Liver (tissue), 9 donors: ENCODE data around the gene NHSL2. TPM values are rescaled to one million over a fixed set of nuclear protein-coding genes. Genes with fewer than 3 reads are reported as not detected.

Experiments
- DNase-seq: peaks from one replicate; pipeline ENCODE4 v3.0.0-alpha.2; 2017; ENCODE audit warnings: low spot score
- H3K27ac ChIP-seq, 2 donors: one replicate each; pipeline ENCODE4 v1.7.0; 2013; ENCODE audit warnings: inconsistent platforms in 2 of 2, low read length in 2 of 2, control low read depth in 1 of 2, low read depth in 1 of 2, mild to moderate bottlenecking in 1 of 2
- H3K27me3 ChIP-seq, 4 donors: one replicate each; pipeline versions ENCODE4 v1.6.1 to v1.7.0; 2013; ENCODE audit warnings: low read length in 3 of 4, inconsistent platforms in 1 of 4, mild to moderate bottlenecking in 1 of 4, moderate library complexity in 1 of 4; ENCODE audit not compliant: control insufficient read depth in 4 of 4, insufficient read depth in 4 of 4
- H3K36me3 ChIP-seq, 4 donors: one replicate each; pipeline versions ENCODE4 v1.6.1 to v1.7.0; 2013; ENCODE audit warnings: low read length in 3 of 4, mild to moderate bottlenecking in 3 of 4, low read depth in 1 of 4, moderate library complexity in 1 of 4; ENCODE audit not compliant: control insufficient read depth in 4 of 4, insufficient read depth in 3 of 4
- H3K4me1 ChIP-seq, 4 donors: one replicate each; pipeline versions ENCODE4 v1.6.1 to v1.7.0; 2013; ENCODE audit warnings: low read length in 3 of 4, mild to moderate bottlenecking in 3 of 4, moderate library complexity in 1 of 4; ENCODE audit not compliant: control insufficient read depth in 4 of 4, insufficient read depth in 4 of 4
- H3K4me3 ChIP-seq, 3 donors: one replicate each; pipeline versions ENCODE4 v1.6.1 to v1.7.0; 2013; ENCODE audit warnings: low read length in 3 of 3, control low read depth in 1 of 3, low read depth in 1 of 3, mild to moderate bottlenecking in 1 of 3
- H3K9ac ChIP-seq, 2 donors: one replicate each; pipeline ENCODE4 v1.7.0; 2013; ENCODE audit warnings: low read length in 2 of 2, mild to moderate bottlenecking in 2 of 2, moderate library complexity in 2 of 2, control low read depth in 1 of 2, low read depth in 1 of 2
- H3K9me3 ChIP-seq, 4 donors: one replicate each; pipeline versions ENCODE4 v1.6.1 to v1.7.0; 2013; ENCODE audit warnings: low read length in 3 of 4; ENCODE audit not compliant: control insufficient read depth in 4 of 4
- ATF3 ChIP-seq: IDR thresholded peaks from 2 replicates; pipeline ENCODE4 v1.6.1; 2016; ENCODE audit warnings: antibody characterized with exemption
- CTCF ChIP-seq: fragments of 150-350 bp; IDR thresholded peaks from 2 replicates; pipeline ENCODE4 v1.5.1; 2017; ENCODE audit warnings: improper control_type of control experiment, low read depth, low read length; ENCODE audit not compliant: missing input control
- EGR1 ChIP-seq, 2 donors: IDR thresholded peaks; 2 replicates each; pipeline ENCODE4 v1.6.1; 2016 to 2018; ENCODE audit warnings: antibody characterized with exemption in 2 of 2, low read depth in 2 of 2
- FOXA1 ChIP-seq: IDR thresholded peaks from 2 replicates; pipeline ENCODE4 v1.6.1; 2016; ENCODE audit warnings: antibody characterized with exemption
- FOXA2 ChIP-seq: IDR thresholded peaks from 2 replicates; pipeline ENCODE4 v1.6.1; 2016; ENCODE audit warnings: antibody characterized with exemption
- GABPA ChIP-seq, 2 donors: IDR thresholded peaks in 1 of 2; conservative IDR thresholded peaks in 1 of 2; 2 replicates each; pipeline ENCODE4 v1.6.1; 2016; ENCODE audit warnings: antibody characterized with exemption in 2 of 2, mild to moderate bottlenecking in 1 of 2, moderate library complexity in 1 of 2
- HNF4A ChIP-seq, 2 donors: conservative IDR thresholded peaks; 2 replicates each; pipeline ENCODE4 v1.6.1; 2016; ENCODE audit warnings: antibody characterized with exemption in 2 of 2, mild to moderate bottlenecking in 2 of 2
- HNF4G ChIP-seq: IDR thresholded peaks from 2 replicates; pipeline ENCODE4 v1.6.1; 2016; ENCODE audit warnings: antibody characterized with exemption
- JUND ChIP-seq, 2 donors: IDR thresholded peaks; 2 replicates each; pipeline ENCODE4 v1.6.1; 2016; ENCODE audit warnings: antibody characterized with exemption in 2 of 2
- MAX ChIP-seq: IDR thresholded peaks from 2 replicates; pipeline ENCODE4 v1.6.1; 2016; ENCODE audit warnings: antibody characterized with exemption
- NR2F2 ChIP-seq: IDR thresholded peaks from 2 replicates; pipeline ENCODE4 v1.6.1; 2016; ENCODE audit warnings: antibody characterized with exemption
- RAD21 ChIP-seq, 2 donors: IDR thresholded peaks; 2 replicates each; pipeline ENCODE4 v1.6.1; 2016; ENCODE audit warnings: antibody characterized with exemption in 2 of 2, mild to moderate bottlenecking in 2 of 2
- REST ChIP-seq: IDR thresholded peaks from 2 replicates; pipeline ENCODE4 v1.6.1; 2016; ENCODE audit warnings: antibody characterized with exemption, mild to moderate bottlenecking
- RXRA ChIP-seq, 2 donors: IDR thresholded peaks; 2 replicates each; pipeline ENCODE4 v1.6.1; 2017 to 2018; ENCODE audit warnings: antibody characterized with exemption in 2 of 2, mild to moderate bottlenecking in 1 of 2
- SP1 ChIP-seq: IDR thresholded peaks from 2 replicates; pipeline ENCODE4 v1.6.1; 2018; ENCODE audit warnings: antibody characterized with exemption, mild to moderate bottlenecking
- TAF1 ChIP-seq: conservative IDR thresholded peaks from 2 replicates; pipeline ENCODE4 v1.6.1; 2016; ENCODE audit warnings: antibody characterized with exemption, mild to moderate bottlenecking
- YY1 ChIP-seq: IDR thresholded peaks from 2 replicates; pipeline ENCODE4 v1.6.1; 2016; ENCODE audit warnings: antibody characterized with exemption, mild to moderate bottlenecking
- WGBS: extraction: QIAGEN DNeasy Blood & Tissue Kit; methylation state at CpG from one replicate; pipeline ENCODE4 v1.1.7; 2013; 5-methylcytosine and 5-hydroxymethylcytosine counted together
- polyA plus RNA-seq, 2 donors: library from polyadenylated mRNA; stranded (reverse) in 1 of 2; unstranded in 1 of 2; fragments of 200-250 nt in 1 of 2; fragments of >200 nt in 1 of 2; fragmentation: Nextera tagmentation in 1 of 2; extraction: Ambion mirVana in 1 of 2; gene quantifications; one replicate each; pipeline versions ENCODE4 v1.2.1 to v1.2.3, GENCODE V29; 2013 to 2015
- total RNA-seq, 2 donors: library from RNA; depleted of rRNA; stranded (reverse); fragments of >200 nt; gene quantifications; one replicate each; pipeline ENCODE4 v1.2.3, GENCODE V29; 2014
- TF ChIP-seq, protein P1 (sequence below): IDR thresholded peaks from 2 replicates; pipeline ENCODE4 v1.6.1; 2016; ENCODE audit warnings: antibody characterized with exemption
- donor health status: healthy.
- donor health status: healthy.
- donor health status: healthy.
- donor health status: healthy.
- donor health status: healthy.

The NHSL2 gene
- total and polyA plus RNA-seq, 4 donors, result 0.45 to 1.3 (median 1.1) TPM

DNA sequence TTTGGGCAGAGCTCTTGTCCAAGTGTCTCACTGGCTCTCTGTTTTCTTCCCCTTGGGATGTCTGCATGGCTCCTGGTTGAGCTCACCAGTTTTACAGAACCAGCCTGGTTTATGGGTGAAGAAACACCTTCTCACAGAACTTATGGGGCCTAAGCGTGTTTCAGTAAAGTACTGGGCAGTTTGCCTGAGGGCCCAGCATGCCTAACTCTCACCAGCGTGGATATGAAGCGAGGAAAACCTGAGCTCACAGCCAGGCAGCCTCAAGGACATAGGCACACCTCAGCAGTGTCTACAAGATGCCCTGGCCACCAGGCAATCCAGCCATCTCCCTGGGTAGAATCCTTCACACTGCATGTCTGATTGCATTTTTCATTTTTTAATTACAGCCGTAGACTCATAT is 9.2 kb downstream of the NHSL2 start:
- H3K9me3 ChIP-seq, result no peaks in the 10 kb centered on the region
- H3K27ac ChIP-seq, result no peak overlapping the region
- TF ChIP-seq NR2F2, result no peak
- no peak for TF ChIP-seq JUND (IDR thresholded peaks at IDR 0.05)
- no peak for TF ChIP-seq EGR1 (IDR thresholded peaks at IDR 0.05; ENCODE audit: low read depth in 2 of 2)
- TF ChIP-seq YY1, result no peak
- TF ChIP-seq, protein P1, sequence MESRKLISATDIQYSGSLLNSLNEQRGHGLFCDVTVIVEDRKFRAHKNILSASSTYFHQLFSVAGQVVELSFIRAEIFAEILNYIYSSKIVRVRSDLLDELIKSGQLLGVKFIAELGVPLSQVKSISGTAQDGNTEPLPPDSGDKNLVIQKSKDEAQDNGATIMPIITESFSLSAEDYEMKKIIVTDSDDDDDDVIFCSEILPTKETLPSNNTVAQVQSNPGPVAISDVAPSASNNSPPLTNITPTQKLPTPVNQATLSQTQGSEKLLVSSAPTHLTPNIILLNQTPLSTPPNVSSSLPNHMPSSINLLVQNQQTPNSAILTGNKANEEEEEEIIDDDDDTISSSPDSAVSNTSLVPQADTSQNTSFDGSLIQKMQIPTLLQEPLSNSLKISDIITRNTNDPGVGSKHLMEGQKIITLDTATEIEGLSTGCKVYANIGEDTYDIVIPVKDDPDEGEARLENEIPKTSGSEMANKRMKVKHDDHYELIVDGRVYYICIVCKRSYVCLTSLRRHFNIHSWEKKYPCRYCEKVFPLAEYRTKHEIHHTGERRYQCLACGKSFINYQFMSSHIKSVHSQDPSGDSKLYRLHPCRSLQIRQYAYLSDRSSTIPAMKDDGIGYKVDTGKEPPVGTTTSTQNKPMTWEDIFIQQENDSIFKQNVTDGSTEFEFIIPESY, result no peak
- TF ChIP-seq FOXA1, result no peak
- WGBS, result 91% methylated on average over 4 of the region's 4 CpGs
- no peaks in the 10 kb centered on the region for H3K36me3 ChIP-seq
- H3K4me3 ChIP-seq, result no peak overlapping the region
- H3K27me3 ChIP-seq, result no peaks in the 10 kb centered on the region
- no peaks in the 10 kb centered on the region for H3K4me1 ChIP-seq
- no peak for DNase-seq
- H3K9ac ChIP-seq, result no peak overlapping the region

DNA sequence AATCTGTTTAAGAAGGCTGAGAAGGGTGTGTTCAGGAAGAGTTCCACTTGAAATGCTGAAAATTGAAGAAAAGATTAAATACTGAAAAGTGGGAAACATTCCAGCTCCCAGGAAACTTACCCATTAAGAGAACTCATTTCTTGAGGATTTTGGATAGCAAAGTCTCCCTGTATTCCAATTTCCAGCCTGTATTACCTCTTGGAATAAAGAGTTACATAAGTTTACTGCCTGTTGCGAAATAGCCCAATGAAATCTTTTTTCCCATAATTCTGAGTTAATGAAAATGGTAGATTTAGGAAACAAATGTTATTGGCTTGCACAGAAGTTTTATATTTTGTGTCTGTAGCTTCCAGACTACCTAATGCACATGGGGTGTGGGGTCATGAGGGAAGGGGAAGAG is 12.0 kb downstream of the NHSL2 start:
- TF ChIP-seq RAD21 (IDR thresholded peaks at IDR 0.05), result no peak
- TF ChIP-seq, protein P1, result no peak
- no peak for TF ChIP-seq JUND (IDR thresholded peaks at IDR 0.05)
- no peak for TF ChIP-seq FOXA1
- no peak for TF ChIP-seq TAF1
- no peak for TF ChIP-seq NR2F2
- TF ChIP-seq RXRA (IDR thresholded peaks at IDR 0.05), result no peak
- TF ChIP-seq HNF4G, result no peak
- no peak for TF ChIP-seq REST
- no peak for TF ChIP-seq EGR1 (IDR thresholded peaks at IDR 0.05; ENCODE audit: low read depth in 2 of 2)
- no peak for TF ChIP-seq MAX
- TF ChIP-seq ATF3, result no peak
- TF ChIP-seq HNF4A (conservative IDR thresholded peaks at IDR 0.05), result no peak
- TF ChIP-seq FOXA2, result no peak
- TF ChIP-seq GABPA (IDR thresholded peaks at IDR 0.05 in 1 of 2, conservative IDR thresholded peaks at IDR 0.05 in 1 of 2), result no peak
- no peak for TF ChIP-seq SP1
- TF ChIP-seq YY1, result no peak
- TF ChIP-seq CTCF, result no peak
- no peaks in the 10 kb centered on the region for H3K4me1 ChIP-seq
- H3K27ac ChIP-seq, result no peak overlapping the region
- no peaks in the 10 kb centered on the region for H3K27me3 ChIP-seq
- H3K9me3 ChIP-seq, result no peaks in the 10 kb centered on the region
- 95% methylated on average over 1 of the region's 1 CpG for WGBS
- H3K9ac ChIP-seq, result no peak overlapping the region
- H3K4me3 ChIP-seq, result no peak overlapping the region
- no peak for DNase-seq
- H3K36me3 ChIP-seq, result no peaks in the 10 kb centered on the region
